Neural cell (in vitro differentiated cells): ENCODE measurements around the gene PAAF1. TPM values are rescaled to one million over a fixed set of nuclear protein-coding genes. Genes with fewer than 3 reads are reported as not detected.
"Not testable (repeated sequence)": the region's sequence is repeated elsewhere in the genome, so short reads cannot be mapped to it uniquely, and the experiment has no call there.

Source experiments
- H2AFZ ChIP-seq: fragments of 200-600, 300-800 bp; sonication (generic), shearing (Covaris generic); 2 replicates; pipeline ENCODE4 v1.6.0; 2014; ENCODE audit warnings: low read depth, mild to moderate bottlenecking, antibody characterized with exemption, low read length, moderate library complexity
- H3F3A ChIP-seq: fragments of 200-600 bp; shearing (Covaris generic); 2 replicates; pipeline ENCODE4 v1.6.1; 2016; ENCODE audit warnings: mild to moderate bottlenecking, moderate library complexity, mixed read lengths, antibody characterized with exemption, low read length; ENCODE audit not compliant: insufficient read depth, poor library complexity, severe bottlenecking
- H3K27ac ChIP-seq: fragments of 200-600, 300-800 bp; sonication (generic), shearing (Covaris generic); 2 replicates; pipeline ENCODE4 v1.5.1; 2014; ENCODE audit warnings: mild to moderate bottlenecking, low read length, moderate library complexity
- H3K27me3 ChIP-seq: fragments of 300-800, 200-600 bp; sonication (generic), shearing (Covaris generic); 2 replicates; pipeline ENCODE4 v1.6.0; 2014; ENCODE audit warnings: mild to moderate bottlenecking, low read depth, low read length, moderate library complexity; ENCODE audit not compliant: insufficient read depth
- H3K36me3 ChIP-seq: fragments of 300-800, 200-600 bp; sonication (generic), shearing (Covaris generic); 2 replicates; pipeline ENCODE4 v1.5.1; 2014; ENCODE audit warnings: mild to moderate bottlenecking, antibody characterized with exemption, low read length, moderate library complexity; ENCODE audit not compliant: insufficient read depth
- H3K4me2 ChIP-seq: fragments of 300-800, 200-600 bp; sonication (generic), shearing (Covaris generic); 2 replicates; pipeline ENCODE4 v1.6.0; 2014; ENCODE audit warnings: mild to moderate bottlenecking, low read length
- H3K4me3 ChIP-seq: fragments of 300-800, 200-600 bp; sonication (generic), shearing (Covaris generic); 2 replicates; pipeline ENCODE4 v1.5.1; 2014; ENCODE audit warnings: mild to moderate bottlenecking, low read length, moderate library complexity
- H3K79me2 ChIP-seq: fragments of 200-600 bp; shearing (Covaris generic); replicated peaks from 2 replicates; pipeline ENCODE4 v1.6.0; 2014; ENCODE audit warnings: mild to moderate bottlenecking, low read length, moderate library complexity; ENCODE audit not compliant: insufficient read depth
- H3K9ac ChIP-seq: fragments of 300-800, 200-600 bp; sonication (generic), shearing (Covaris generic); 2 replicates; pipeline ENCODE4 v1.6.1; 2016; ENCODE audit warnings: mild to moderate bottlenecking, low read length, mixed read lengths
- H3K9me2 ChIP-seq: fragments of 200-600 bp; shearing (Covaris generic); 2 replicates; pipeline ENCODE4 v1.6.1; 2016; ENCODE audit warnings: mild to moderate bottlenecking, low read length, mixed read lengths; ENCODE audit not compliant: insufficient read depth
- H3K9me3 ChIP-seq: fragments of 200-600, 300-800 bp; sonication (generic), shearing (Covaris generic); 2 replicates; pipeline ENCODE4 v1.6.1; 2016; ENCODE audit warnings: mild to moderate bottlenecking, mixed run types, low read length, moderate library complexity, mixed read lengths
- H4K20me1 ChIP-seq: fragments of 200-600 bp; shearing (Covaris generic); 2 replicates; pipeline ENCODE4 v1.6.1; 2016; ENCODE audit warnings: mild to moderate bottlenecking, mixed run types; ENCODE audit not compliant: insufficient read depth
- EP300 ChIP-seq: fragments of 450-650 bp; conservative IDR thresholded peaks from 2 replicates; pipeline ENCODE4 v1.6.1; 2014; ENCODE audit warnings: antibody characterized with exemption, mild to moderate bottlenecking, moderate library complexity; ENCODE audit not compliant: poor library complexity, severe bottlenecking
- EZH2 ChIP-seq: fragments of 200-600, 300-800 bp; shearing (Covaris generic), sonication (generic); IDR thresholded peaks from 2 replicates; pipeline ENCODE4 v1.6.1; 2014; ENCODE audit warnings: antibody characterized with exemption, low read length, borderline replicate concordance, mild to moderate bottlenecking; ENCODE audit not compliant: insufficient read depth, poor library complexity, severe bottlenecking
- MXI1 ChIP-seq: fragments of 450-650 bp; conservative IDR thresholded peaks from 2 replicates; pipeline ENCODE4 v1.6.1; 2014; ENCODE audit warnings: antibody characterized with exemption, mild to moderate bottlenecking; ENCODE audit not compliant: poor library complexity, severe bottlenecking
- POLR2AphosphoS5 ChIP-seq: IDR thresholded peaks from 2 replicates; pipeline ENCODE4 v1.6.1; 2012
- RAD21 ChIP-seq: fragments of 450-650 bp; conservative IDR thresholded peaks from 2 replicates; pipeline ENCODE4 v1.6.1; 2014; ENCODE audit warnings: antibody characterized with exemption, mild to moderate bottlenecking, moderate library complexity
- SMC3 ChIP-seq: fragments of 450-650 bp; conservative IDR thresholded peaks from 2 replicates; pipeline ENCODE4 v1.6.1; 2014; ENCODE audit warnings: antibody characterized with exemption, mild to moderate bottlenecking, moderate library complexity; ENCODE audit not compliant: poor library complexity
- TAF1 ChIP-seq: IDR thresholded peaks from 2 replicates; pipeline ENCODE4 v1.6.1; 2012; ENCODE audit warnings: low read depth
- polyA plus RNA-seq: library from polyadenylated mRNA; depleted of rRNA; stranded (reverse); fragments of >200 nt; gene quantifications from 2 replicates; pipeline ENCODE4 v1.2.3, GENCODE V29; 2014
- TF ChIP-seq, protein P1 (sequence below): fragments of 450-650 bp; IDR thresholded peaks from 2 replicates; pipeline ENCODE4 v1.5.1; 2014; ENCODE audit warnings: antibody characterized with exemption, mild to moderate bottlenecking, moderate library complexity; ENCODE audit not compliant: poor library complexity, severe bottlenecking
- TF ChIP-seq, protein P2 (sequence below): IDR thresholded peaks from 2 replicates; pipeline ENCODE4 v1.6.1; 2012; ENCODE audit warnings: borderline replicate concordance

The PAAF1 gene
- polyA plus RNA-seq, 1 donor from 2014 or later, result 80.3 TPM

DNA sequence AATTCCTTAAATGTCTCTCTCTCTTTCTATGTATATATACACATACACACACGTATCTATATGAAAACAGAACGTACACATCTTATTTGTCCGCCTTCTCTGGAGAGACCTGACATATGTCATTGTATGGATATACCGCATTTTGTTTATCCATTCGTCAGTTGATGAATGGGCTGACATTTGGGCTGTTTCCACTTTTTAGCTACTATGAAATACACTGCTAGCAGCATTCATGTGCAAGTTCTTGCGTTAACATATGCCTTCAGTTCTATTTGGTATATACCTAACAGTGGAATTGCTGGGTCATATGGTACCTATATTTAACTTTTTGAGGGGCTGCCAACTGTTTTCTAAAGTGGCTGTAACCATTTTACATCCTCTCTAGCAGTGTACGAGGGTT, 56.0 kb downstream of the PAAF1 start:
- no peak overlapping the region for H3K27ac ChIP-seq

DNA sequence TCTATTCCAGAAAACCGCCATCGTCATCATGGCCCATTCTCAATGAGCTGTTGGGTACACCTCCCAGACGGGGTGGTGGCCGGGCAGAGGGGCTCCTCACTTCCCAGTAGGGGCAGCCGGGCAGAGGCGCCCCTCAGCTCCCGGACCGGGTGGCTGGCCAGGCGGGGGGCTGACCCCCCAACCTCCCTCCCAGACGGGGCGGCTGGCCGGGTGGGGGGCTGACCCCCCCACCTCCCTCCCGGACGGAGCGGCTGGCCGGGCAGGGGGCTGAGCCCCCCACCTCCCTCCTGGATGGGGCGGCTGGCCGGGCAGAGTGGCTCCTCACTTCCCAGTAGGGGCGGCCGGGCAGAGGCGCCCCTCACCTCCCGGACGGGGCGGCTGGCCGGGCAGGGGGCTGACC, 59.2 kb downstream of the PAAF1 start:
- not testable (repeated sequence) for H3K27ac ChIP-seq, H3K9me2 ChIP-seq, H3K4me3 ChIP-seq, H3K79me2 ChIP-seq, H3K9ac ChIP-seq, H3K36me3 ChIP-seq, H3K9me3 ChIP-seq, H3F3A ChIP-seq, H3K4me2 ChIP-seq, H4K20me1 ChIP-seq, H3K27me3 ChIP-seq, H2AFZ ChIP-seq

More for the DNA sequence above, 56.0 kb downstream of the PAAF1 start:
- Histone ChIP-seq H3K36me3 (peaks cover 12% of the 10 kb centered on the region), H3K4me3 (no peak overlapping the region), H3K9me3 (no peaks in the 10 kb centered on the region), H4K20me1 (no peaks in the 10 kb centered on the region), H3K27me3 (no peaks in the 10 kb centered on the region), H3K79me2 (no peaks in the 10 kb centered on the region), H3K9me2 (no peaks in the 10 kb centered on the region), H3K4me2 (no peak overlapping the region), H3K9ac (no peak overlapping the region), H3F3A (no peaks in the 10 kb centered on the region), H2AFZ (no peak overlapping the region)
- TF ChIP-seq EP300 (no peak), MXI1 (no peak), RAD21 (no peak), POLR2AphosphoS5 (no peak), SMC3 (no peak), TAF1 (no peak), EZH2 (no peak)
- TF ChIP-seq, protein P1, sequence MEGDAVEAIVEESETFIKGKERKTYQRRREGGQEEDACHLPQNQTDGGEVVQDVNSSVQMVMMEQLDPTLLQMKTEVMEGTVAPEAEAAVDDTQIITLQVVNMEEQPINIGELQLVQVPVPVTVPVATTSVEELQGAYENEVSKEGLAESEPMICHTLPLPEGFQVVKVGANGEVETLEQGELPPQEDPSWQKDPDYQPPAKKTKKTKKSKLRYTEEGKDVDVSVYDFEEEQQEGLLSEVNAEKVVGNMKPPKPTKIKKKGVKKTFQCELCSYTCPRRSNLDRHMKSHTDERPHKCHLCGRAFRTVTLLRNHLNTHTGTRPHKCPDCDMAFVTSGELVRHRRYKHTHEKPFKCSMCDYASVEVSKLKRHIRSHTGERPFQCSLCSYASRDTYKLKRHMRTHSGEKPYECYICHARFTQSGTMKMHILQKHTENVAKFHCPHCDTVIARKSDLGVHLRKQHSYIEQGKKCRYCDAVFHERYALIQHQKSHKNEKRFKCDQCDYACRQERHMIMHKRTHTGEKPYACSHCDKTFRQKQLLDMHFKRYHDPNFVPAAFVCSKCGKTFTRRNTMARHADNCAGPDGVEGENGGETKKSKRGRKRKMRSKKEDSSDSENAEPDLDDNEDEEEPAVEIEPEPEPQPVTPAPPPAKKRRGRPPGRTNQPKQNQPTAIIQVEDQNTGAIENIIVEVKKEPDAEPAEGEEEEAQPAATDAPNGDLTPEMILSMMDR, result no peak
- TF ChIP-seq, protein P2, sequence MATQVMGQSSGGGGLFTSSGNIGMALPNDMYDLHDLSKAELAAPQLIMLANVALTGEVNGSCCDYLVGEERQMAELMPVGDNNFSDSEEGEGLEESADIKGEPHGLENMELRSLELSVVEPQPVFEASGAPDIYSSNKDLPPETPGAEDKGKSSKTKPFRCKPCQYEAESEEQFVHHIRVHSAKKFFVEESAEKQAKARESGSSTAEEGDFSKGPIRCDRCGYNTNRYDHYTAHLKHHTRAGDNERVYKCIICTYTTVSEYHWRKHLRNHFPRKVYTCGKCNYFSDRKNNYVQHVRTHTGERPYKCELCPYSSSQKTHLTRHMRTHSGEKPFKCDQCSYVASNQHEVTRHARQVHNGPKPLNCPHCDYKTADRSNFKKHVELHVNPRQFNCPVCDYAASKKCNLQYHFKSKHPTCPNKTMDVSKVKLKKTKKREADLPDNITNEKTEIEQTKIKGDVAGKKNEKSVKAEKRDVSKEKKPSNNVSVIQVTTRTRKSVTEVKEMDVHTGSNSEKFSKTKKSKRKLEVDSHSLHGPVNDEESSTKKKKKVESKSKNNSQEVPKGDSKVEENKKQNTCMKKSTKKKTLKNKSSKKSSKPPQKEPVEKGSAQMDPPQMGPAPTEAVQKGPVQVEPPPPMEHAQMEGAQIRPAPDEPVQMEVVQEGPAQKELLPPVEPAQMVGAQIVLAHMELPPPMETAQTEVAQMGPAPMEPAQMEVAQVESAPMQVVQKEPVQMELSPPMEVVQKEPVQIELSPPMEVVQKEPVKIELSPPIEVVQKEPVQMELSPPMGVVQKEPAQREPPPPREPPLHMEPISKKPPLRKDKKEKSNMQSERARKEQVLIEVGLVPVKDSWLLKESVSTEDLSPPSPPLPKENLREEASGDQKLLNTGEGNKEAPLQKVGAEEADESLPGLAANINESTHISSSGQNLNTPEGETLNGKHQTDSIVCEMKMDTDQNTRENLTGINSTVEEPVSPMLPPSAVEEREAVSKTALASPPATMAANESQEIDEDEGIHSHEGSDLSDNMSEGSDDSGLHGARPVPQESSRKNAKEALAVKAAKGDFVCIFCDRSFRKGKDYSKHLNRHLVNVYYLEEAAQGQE, result no peak

DNA sequence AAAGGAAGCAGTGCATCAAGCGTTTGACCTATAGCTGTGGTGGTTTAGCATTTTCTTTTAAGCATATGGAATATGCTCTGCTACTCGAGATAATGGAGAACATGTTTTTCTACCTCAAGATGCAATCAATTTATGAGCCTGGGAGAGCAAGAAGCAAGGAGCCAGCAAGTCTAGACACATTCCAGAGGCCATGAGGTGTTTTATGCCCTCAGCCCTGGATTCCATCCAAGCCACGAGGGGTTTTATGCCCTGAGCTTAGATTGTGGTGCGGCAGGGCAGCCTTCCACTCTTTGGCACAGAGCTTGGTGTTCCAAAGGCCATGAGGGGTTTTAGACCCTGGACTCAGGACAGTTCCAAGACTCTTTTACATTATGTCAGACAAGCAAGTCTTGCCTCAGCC, 62.3 kb downstream of the PAAF1 start:
- no peak overlapping the region for H2AFZ ChIP-seq
- H3K4me3 ChIP-seq, result no peak overlapping the region
- TF ChIP-seq RAD21 (no peak), SMC3 (no peak), MXI1 (no peak), EZH2 (no peak)
- TF ChIP-seq, protein P2, result no peak
- no peaks in the 10 kb centered on the region for H4K20me1 ChIP-seq
- H3K27me3 ChIP-seq, result no peaks in the 10 kb centered on the region
- no peak overlapping the region for H3K4me2 ChIP-seq
- no peaks in the 10 kb centered on the region for H3K9me2 ChIP-seq
- no peaks in the 10 kb centered on the region for H3F3A ChIP-seq
- H3K9ac ChIP-seq, result no peak overlapping the region
- no peaks in the 10 kb centered on the region for H3K9me3 ChIP-seq
- peaks cover 4% of the 10 kb centered on the region for H3K36me3 ChIP-seq
- H3K79me2 ChIP-seq, result no peaks in the 10 kb centered on the region
- H3K27ac ChIP-seq, result no peak overlapping the region
